H1 (cell line): ENCODE results near the gene KRT78. TPM values are rescaled to one million over a fixed set of nuclear protein-coding genes. Genes with fewer than 3 reads are reported as not detected.

Experiments used
- CTCF ChIA-PET: fragments of 300-600 bp; sonication (Branson Sonifier 250); formaldehyde crosslinking; loops from one replicate; lab custom pipeline; 2021; ENCODE audit not compliant: partially characterized antibody; lab: Charles Lee
- POLR2A ChIA-PET: fragments of 300-600 bp; sonication (Branson Sonifier 250); formaldehyde crosslinking; loops from one replicate; lab custom pipeline; 2021; ENCODE audit warnings: inconsistent platforms; ENCODE audit not compliant: partially characterized antibody; lab: Charles Lee
- DNase-seq, 2 experiments: peaks; one replicate each; pipeline versions ENCODE4 v3.0.0 to v3.0.0-alpha.2; 2010 to 2022; ENCODE audit warnings: low spot score in 2 of 2, low read depth in 1 of 2, mixed read lengths in 1 of 2
- FAIRE-seq: peaks from 2 replicates; lab custom pipeline; 2011; peaks lifted over from hg19 to GRCh38; lab: Jason Lieb, UNC
- H2AFZ ChIP-seq: 2 replicates; pipeline ENCODE4 v1.8.1; 2012; ENCODE audit warnings: low read length, inconsistent platforms
- H2AK5ac ChIP-seq: 2 replicates; pipeline ENCODE4 v1.6.1; 2013; ENCODE audit warnings: low read depth, low read length
- H2BK120ac ChIP-seq: replicated peaks from 2 replicates; pipeline ENCODE3; 2013; ENCODE audit warnings: low read depth, low read length, inconsistent platforms
- H2BK12ac ChIP-seq: 2 replicates; pipeline ENCODE4 v1.6.1; 2013; ENCODE audit warnings: low read depth, low read length
- H2BK15ac ChIP-seq: 2 replicates; pipeline ENCODE4 v1.6.1; 2013; ENCODE audit warnings: low read length
- H2BK20ac ChIP-seq: 2 replicates; pipeline ENCODE4 v1.6.1; 2013; ENCODE audit warnings: low read length
- H2BK5ac ChIP-seq: 2 replicates; pipeline ENCODE4 v1.6.1; 2013; ENCODE audit warnings: low read depth, low read length
- H3K14ac ChIP-seq: 2 replicates; pipeline ENCODE4 v1.6.1; 2013; ENCODE audit warnings: inconsistent platforms; ENCODE audit not compliant: insufficient read length
- H3K18ac ChIP-seq: 2 replicates; pipeline ENCODE4 v1.6.1; 2013; ENCODE audit warnings: low read length; ENCODE audit errors: extremely low read depth
- H3K23ac ChIP-seq: 2 replicates; pipeline ENCODE4 v1.6.1; 2013; ENCODE audit warnings: inconsistent platforms; ENCODE audit not compliant: insufficient read length
- H3K23me2 ChIP-seq: 2 replicates; pipeline ENCODE4 v1.6.1; 2013; ENCODE audit warnings: low read depth, low read length
- H3K27ac ChIP-seq: 2 replicates; pipeline ENCODE4 v1.6.1; 2011; ENCODE audit warnings: low read depth, low read length, inconsistent platforms
- H3K27me3 ChIP-seq, 4 experiments: replicated peaks in 1 of 4; 1 replicate in 1 of 4; 2 replicates in 3 of 4; pipeline versions ENCODE4 v1.6.1 to v1.8.1; 2011 to 2013; ENCODE audit warnings: low read length in 3 of 4, mild to moderate bottlenecking in 3 of 4, inconsistent platforms in 2 of 4, mixed read lengths in 2 of 4, moderate library complexity in 1 of 4; ENCODE audit not compliant: control insufficient read depth in 3 of 4, insufficient read depth in 3 of 4; ENCODE audit errors: extremely low read depth in 1 of 4
- H3K36me3 ChIP-seq, 4 experiments: 2 replicates each; pipeline versions ENCODE4 v1.6.1 to v1.8.1; 2011 to 2013; ENCODE audit warnings: mild to moderate bottlenecking in 4 of 4, low read length in 3 of 4, moderate library complexity in 2 of 4, control low read depth in 1 of 4, inconsistent platforms in 1 of 4; ENCODE audit not compliant: insufficient read depth in 4 of 4, control insufficient read depth in 2 of 4
- H3K4ac ChIP-seq: replicated peaks from 2 replicates; pipeline ENCODE3; 2013; ENCODE audit warnings: low read length, low read depth, mixed read lengths, inconsistent platforms; ENCODE audit not compliant: insufficient read length
- H3K4me1 ChIP-seq, 4 experiments: replicated peaks in 1 of 4; 1 replicate in 1 of 4; 2 replicates in 3 of 4; pipeline versions ENCODE4 v1.6.1 to v1.8.1; 2011 to 2013; ENCODE audit warnings: low read length in 3 of 4, inconsistent platforms in 2 of 4, mixed read lengths in 1 of 4; ENCODE audit not compliant: insufficient read depth in 4 of 4, control insufficient read depth in 3 of 4
- H3K4me2 ChIP-seq, 2 experiments: 2 replicates each; pipeline versions ENCODE4 v1.6.1 to v1.8.1; 2011 to 2013; ENCODE audit warnings: low read depth in 2 of 2, low read length in 2 of 2, control low read depth in 1 of 2, inconsistent platforms in 1 of 2, mild to moderate bottlenecking in 1 of 2; ENCODE audit not compliant: insufficient read depth in 1 of 2
- H3K4me3 ChIP-seq, 4 experiments: fragments of 200-600, 300-600 bp in 1 of 4; sonication (generic), shearing (Covaris generic), sonication (Bioruptor Twin) in 1 of 4; 2 replicates each; pipeline versions ENCODE4 v1.5.1 to v1.8.1; 2011 to 2016; ENCODE audit warnings: low read length in 4 of 4, low read depth in 3 of 4, control low read depth in 2 of 4, inconsistent platforms in 2 of 4, mild to moderate bottlenecking in 2 of 4, mixed read lengths in 1 of 4, moderate library complexity in 1 of 4; ENCODE audit not compliant: insufficient read depth in 2 of 4; ENCODE audit errors: extremely low read depth in 1 of 4
- H3K56ac ChIP-seq: replicated peaks from 2 replicates; pipeline ENCODE3; 2013; ENCODE audit warnings: low read depth, mild to moderate bottlenecking, mixed read lengths, low read length, inconsistent platforms; ENCODE audit not compliant: insufficient read length
- H3K79me1 ChIP-seq: 2 replicates; pipeline ENCODE4 v1.6.1; 2013; ENCODE audit warnings: low read depth, low read length, control low read depth
- H3K79me2 ChIP-seq, 2 experiments: 2 replicates each; pipeline versions ENCODE4 v1.6.1 to v1.8.1; 2012 to 2013; ENCODE audit warnings: low read length in 2 of 2, mild to moderate bottlenecking in 2 of 2, inconsistent platforms in 1 of 2; ENCODE audit not compliant: insufficient read depth in 2 of 2, control insufficient read depth in 1 of 2
- H3K9ac ChIP-seq, 4 experiments: replicated peaks in 1 of 4; 1 replicate in 1 of 4; 2 replicates in 3 of 4; pipeline versions ENCODE4 v1.6.1 to v1.8.1; 2011 to 2013; ENCODE audit warnings: low read depth in 3 of 4, low read length in 3 of 4, control low read depth in 2 of 4, mild to moderate bottlenecking in 2 of 4, moderate library complexity in 2 of 4, inconsistent platforms in 1 of 4; ENCODE audit errors: extremely low read depth in 1 of 4
- H3K9me3 ChIP-seq, 2 experiments: 2 replicates each; pipeline versions ENCODE4 v1.6.1 to v1.8.1; 2012 to 2013; ENCODE audit warnings: mild to moderate bottlenecking in 2 of 2, moderate library complexity in 2 of 2, control low read depth in 1 of 2, inconsistent platforms in 1 of 2, low read depth in 1 of 2, low read length in 1 of 2, mixed read lengths in 1 of 2; ENCODE audit not compliant: insufficient read depth in 2 of 2
- H4K20me1 ChIP-seq, 2 experiments: replicated peaks in 1 of 2; 2 replicates each; pipeline versions ENCODE3 to v1.8.1; 2011 to 2013; ENCODE audit warnings: inconsistent platforms in 2 of 2, low read length in 2 of 2, mild to moderate bottlenecking in 1 of 2; ENCODE audit not compliant: insufficient read depth in 2 of 2, control insufficient read depth in 1 of 2
- H4K5ac ChIP-seq: 2 replicates; pipeline ENCODE4 v1.6.1; 2013; ENCODE audit warnings: low read length, low read depth, mixed read lengths, inconsistent platforms; ENCODE audit not compliant: insufficient read length
- H4K8ac ChIP-seq: 2 replicates; pipeline ENCODE4 v1.8.0; 2013; ENCODE audit warnings: mild to moderate bottlenecking, moderate library complexity, low read length, inconsistent platforms; ENCODE audit not compliant: insufficient read depth; ENCODE audit errors: extremely low read depth
- H4K91ac ChIP-seq: replicated peaks from 2 replicates; pipeline ENCODE3; 2013; ENCODE audit warnings: low read length, mixed read lengths, inconsistent platforms; ENCODE audit not compliant: insufficient read length
- CHD1 ChIP-seq: IDR thresholded peaks from 2 replicates; pipeline ENCODE4 v1.6.1; 2012; ENCODE audit warnings: low read depth, low read length, improper control_type of control experiment
- GABPA ChIP-seq: IDR thresholded peaks from 2 replicates; pipeline ENCODE4 v1.6.1; 2011; ENCODE audit warnings: mild to moderate bottlenecking, low read length, moderate library complexity, borderline replicate concordance; ENCODE audit not compliant: insufficient read depth
- HDAC6 ChIP-seq: IDR thresholded peaks from one replicate; pipeline ENCODE4 v1.7.1; 2012; ENCODE audit warnings: low read depth, mild to moderate bottlenecking, inconsistent platforms, low read length, moderate library complexity
- JUND ChIP-seq: IDR thresholded peaks from 2 replicates; pipeline ENCODE4 v1.6.1; 2011; ENCODE audit warnings: mild to moderate bottlenecking, improper control_type of control experiment, low read length
- POLR2A ChIP-seq, 2 experiments: IDR thresholded peaks; 1 replicate in 1 of 2; 2 replicates in 1 of 2; pipeline ENCODE4 v1.6.1; 2011; ENCODE audit warnings: low read depth in 2 of 2, low read length in 2 of 2, mild to moderate bottlenecking in 2 of 2; ENCODE audit errors: control extremely low read depth in 1 of 2
- POLR2AphosphoS5 ChIP-seq: IDR thresholded peaks from 2 replicates; pipeline ENCODE4 v1.6.1; 2011; ENCODE audit warnings: low read depth, low read length
- SP1 ChIP-seq: IDR thresholded peaks from 2 replicates; pipeline ENCODE4 v1.6.1; 2011; ENCODE audit warnings: low read depth, low read length
- SRF ChIP-seq: IDR thresholded peaks from 2 replicates; pipeline ENCODE4 v1.6.1; 2011; ENCODE audit warnings: mild to moderate bottlenecking, low read depth, low read length, moderate library complexity
- TAF1 ChIP-seq: IDR thresholded peaks from 2 replicates; pipeline ENCODE4 v1.6.1; 2011; ENCODE audit warnings: mild to moderate bottlenecking, low read depth, low read length
- TCF12 ChIP-seq: IDR thresholded peaks from 2 replicates; pipeline ENCODE4 v1.6.1; 2011; ENCODE audit warnings: low read depth, mild to moderate bottlenecking, low read length
- ZNF274 ChIP-seq: IDR thresholded peaks from 2 replicates; pipeline ENCODE4 v1.7.0; 2012; ENCODE audit warnings: low read length, borderline replicate concordance; ENCODE audit errors: extremely low read depth
- WGBS, 2 experiments: shearing (Covaris generic) in 1 of 2; methylation state at CpG; one replicate each; pipeline versions ENCODE4 v1.1.6 to v1.1.7; 2013 to 2015; ENCODE audit warnings: low lambda C conversion rate in 2 of 2, mixed read lengths in 2 of 2, inconsistent platforms in 1 of 2, low coverage in 1 of 2, missing lambda C conversion rate in 1 of 2; ENCODE audit not compliant: insufficient replicate concordance in 2 of 2, insufficient coverage in 1 of 2, insufficient read length in 1 of 2; ENCODE audit errors: extremely low coverage in 1 of 2, missing lambda C conversion rate in 1 of 2; 5-methylcytosine and 5-hydroxymethylcytosine counted together
- polyA plus RNA-seq, 7 experiments: library from polyadenylated mRNA; depleted of rRNA in 3 of 7; stranded (reverse) in 5 of 7; unstranded in 2 of 7; fragments of >200 nt in 5 of 7; fragments of 200-250 nt in 2 of 7; gene quantifications; 1 replicate in 5 of 7; 2 replicates in 1 of 7; 4 replicates in 1 of 7; pipeline versions ENCODE4 v1.2.1 to v1.2.3, GENCODE V29; 2011 to 2013; ENCODE audit warnings: missing spikeins in 2 of 7, mixed read lengths in 2 of 7
- total RNA-seq: library from RNA; stranded (reverse); fragmentation: NEBNext Ultra II Directional; extraction: Animal tissue kit (Norgen Biotek cat#: 25700); gene quantifications from 2 replicates; pipeline ENCODE4 v1.2.1, GENCODE V29; 2021
- TF ChIP-seq, protein P1 (sequence below): IDR thresholded peaks from 2 replicates; pipeline ENCODE4 v1.6.1; 2011; ENCODE audit warnings: low read length, improper control_type of control experiment

Gene KRT78
- total and polyA plus RNA-seq, 2 of the 8 experiments (the other 6 are each of a cell fraction or from before 2014, with no cell fraction given): not detected

DNA sequence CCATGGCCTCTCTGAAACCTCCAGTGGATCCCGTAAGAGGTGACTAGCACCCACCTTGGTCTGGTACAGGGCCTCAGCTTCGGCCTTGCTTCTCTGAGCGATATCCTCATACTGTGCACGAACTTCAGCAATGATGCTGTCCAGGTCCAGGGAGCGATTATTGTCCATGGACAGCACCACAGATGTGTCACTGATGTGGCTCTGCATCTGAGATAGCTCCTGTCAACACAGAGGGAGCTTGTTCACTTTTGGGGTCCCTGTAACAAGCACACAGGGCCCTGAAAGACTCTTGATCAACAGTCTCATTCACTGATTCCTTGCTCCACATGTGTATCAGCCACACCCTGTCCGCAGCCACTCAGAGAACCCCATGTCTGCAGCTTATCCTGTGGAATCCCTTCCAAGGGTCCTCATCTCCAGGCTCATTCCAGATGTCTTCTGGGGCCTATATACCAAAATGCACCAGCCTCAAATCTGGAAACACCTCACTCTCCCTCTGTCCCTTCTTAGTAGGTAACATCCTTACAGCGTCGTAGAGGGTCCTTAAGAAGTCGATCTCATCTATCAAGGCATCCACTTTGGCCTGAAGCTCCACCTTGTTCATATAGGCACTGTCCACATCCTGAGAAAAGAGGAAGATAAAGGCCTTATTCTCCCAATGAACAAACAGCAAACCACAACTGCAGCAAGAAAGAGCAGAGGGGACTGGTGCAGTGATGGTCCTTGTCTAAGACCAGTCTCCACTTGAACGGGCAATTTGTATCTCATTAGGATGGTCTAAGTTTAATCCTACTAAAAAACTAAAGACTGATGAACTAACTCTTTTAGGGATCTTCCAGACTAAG is 56.4 kb downstream of the KRT78 start:
- Histone ChIP-seq H2BK12ac (no peak overlapping the region), H3K79me2 (no peaks in the 10 kb centered on the region), H3K56ac (no peak overlapping the region), H3K27ac (no peak overlapping the region), H3K18ac (no peak overlapping the region), H4K20me1 (no peaks in the 10 kb centered on the region), H4K8ac (no peak overlapping the region), H3K4me3 (no peak overlapping the region), H2AK5ac (no peak overlapping the region), H2AFZ (no peak overlapping the region), H2BK5ac (no peak overlapping the region), H3K79me1 (no peaks in the 10 kb centered on the region), H2BK20ac (no peak overlapping the region), H3K9me3 (no peaks in the 10 kb centered on the region; a peak in 1 of 4 replicates), H2BK120ac (no peak overlapping the region), H3K9ac (no peak overlapping the region), H3K27me3 (no peaks in the 10 kb centered on the region), H3K4ac (no peak overlapping the region), H3K23me2 (no peaks in the 10 kb centered on the region), H3K23ac (no peak overlapping the region), H3K4me2 (no peak overlapping the region), H3K36me3 (no peaks in the 10 kb centered on the region), H3K14ac (no peak overlapping the region), H3K4me1 (no peaks in the 10 kb centered on the region), H4K5ac (no peak overlapping the region), H2BK15ac (no peak overlapping the region), H4K91ac (no peak overlapping the region)
- ChIA-PET POLR2A (no interaction called here), CTCF (interaction anchor here (0.7 to 3.7 kb wide), 7 partner anchors 9 to 100 kb away, joined by 3 to 20 read pairs (median 4); partner anchors contain the start of gene KRT76)
- DNase-seq: no peak
- 75% methylated on average over 10 of the region's 10 CpGs; no CpG with 5 or more reads in 1 of the 2 experiments for WGBS, 2 experiments
- FAIRE-seq: no peak
- no peak for TF ChIP-seq TCF12
- no peak for TF ChIP-seq SRF
- TF ChIP-seq TAF1: no peak
- TF ChIP-seq GABPA: no peak
- TF ChIP-seq SP1: no peak
- TF ChIP-seq POLR2AphosphoS5: no peak
- TF ChIP-seq, protein P1, sequence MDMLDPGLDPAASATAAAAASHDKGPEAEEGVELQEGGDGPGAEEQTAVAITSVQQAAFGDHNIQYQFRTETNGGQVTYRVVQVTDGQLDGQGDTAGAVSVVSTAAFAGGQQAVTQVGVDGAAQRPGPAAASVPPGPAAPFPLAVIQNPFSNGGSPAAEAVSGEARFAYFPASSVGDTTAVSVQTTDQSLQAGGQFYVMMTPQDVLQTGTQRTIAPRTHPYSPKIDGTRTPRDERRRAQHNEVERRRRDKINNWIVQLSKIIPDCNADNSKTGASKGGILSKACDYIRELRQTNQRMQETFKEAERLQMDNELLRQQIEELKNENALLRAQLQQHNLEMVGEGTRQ: no peak
- TF ChIP-seq POLR2A (IDR thresholded peaks at IDR 0.05; ENCODE audit: control extremely low read depth in 1 of 2, low read depth in 2 of 2, low read length in 2 of 2): no peak
- no peak for TF ChIP-seq HDAC6
- no peak for TF ChIP-seq JUND
- no peak for TF ChIP-seq ZNF274
- TF ChIP-seq CHD1: no peak
